DND-41 (cell line): ENCODE results near the gene BRPF3.

Experiments
- ATAC-seq: fragments of 200-7000 bp; cut with Tn5 transposase; 3 replicates; pipeline ENCODE4 v1.9.1; 2021; ENCODE audit warnings: low read depth; ENCODE audit not compliant: insufficient read depth
- DNase-seq: peaks from one replicate; pipeline ENCODE4 v3.0.0-alpha.2; 2020
- H2AFZ ChIP-seq: 2 replicates; pipeline ENCODE4 v1.6.0; 2012; ENCODE audit warnings: low read depth, low read length
- H3K27ac ChIP-seq: 2 replicates; pipeline ENCODE4 v1.5.1; 2012; ENCODE audit warnings: low read length, inconsistent platforms
- H3K27me3 ChIP-seq: fragments of 200-600 bp; sonication (generic); 2 replicates; pipeline ENCODE4 v1.6.0; 2012; ENCODE audit warnings: low read length, mild to moderate bottlenecking, inconsistent platforms; ENCODE audit not compliant: insufficient read depth, poor library complexity
- H3K36me3 ChIP-seq: 2 replicates; pipeline ENCODE4 v1.5.1; 2012; ENCODE audit warnings: low read length, inconsistent platforms; ENCODE audit not compliant: insufficient read depth
- H3K4me1 ChIP-seq: 2 replicates; pipeline ENCODE4 v1.5.1; 2012; ENCODE audit warnings: mild to moderate bottlenecking, low read length; ENCODE audit not compliant: insufficient read depth
- H3K4me2 ChIP-seq: 2 replicates; pipeline ENCODE4 v1.6.0; 2012; ENCODE audit warnings: mild to moderate bottlenecking, moderate library complexity, low read length, inconsistent platforms; ENCODE audit not compliant: insufficient read depth
- H3K4me3 ChIP-seq, 2 experiments: fragments of 200-600 bp in 1 of 2; shearing (Covaris generic) in 1 of 2; 2 replicates each; pipeline ENCODE4 v1.5.1; 2012 to 2016; ENCODE audit warnings: inconsistent platforms in 2 of 2, low read length in 2 of 2, mild to moderate bottlenecking in 2 of 2, low read depth in 1 of 2, moderate library complexity in 1 of 2
- H3K79me2 ChIP-seq: 2 replicates; pipeline ENCODE4 v1.6.0; 2012; ENCODE audit warnings: low read length, inconsistent platforms; ENCODE audit not compliant: insufficient read depth
- H3K9ac ChIP-seq: 2 replicates; pipeline ENCODE4 v1.6.0; 2012; ENCODE audit warnings: low read depth, mild to moderate bottlenecking, inconsistent platforms, low read length, moderate library complexity
- H3K9me3 ChIP-seq: 2 replicates; pipeline ENCODE4 v1.5.1; 2012; ENCODE audit warnings: low read length, moderate library complexity, mild to moderate bottlenecking, inconsistent platforms; ENCODE audit not compliant: insufficient read depth, severe bottlenecking
- H4K20me1 ChIP-seq: 2 replicates; pipeline ENCODE4 v1.6.0; 2012; ENCODE audit warnings: low read length; ENCODE audit not compliant: insufficient read depth
- CTCF ChIP-seq: IDR thresholded peaks from 2 replicates; pipeline ENCODE4 v1.5.1; 2012; ENCODE audit warnings: borderline replicate concordance, low read length, moderate library complexity, mild to moderate bottlenecking; ENCODE audit not compliant: poor library complexity, severe bottlenecking; ENCODE audit errors: extremely low read depth
- EZH2 ChIP-seq: IDR thresholded peaks from 3 replicates; pipeline ENCODE4 v1.6.1; 2012; ENCODE audit warnings: borderline replicate concordance, low read depth, mild to moderate bottlenecking, moderate library complexity, low read length, inconsistent platforms; ENCODE audit not compliant: severe bottlenecking

BRPF3 gene

GRCh38 chr6:36169023-36170007 lies 27.2 kb upstream of the BRPF3 start:
- ATAC-seq (peak; percentile 29; the same call in 1 of the 3 replicates), DNase-seq (no peak)
- H3K27me3 ChIP-seq, result no peaks in the 10 kb centered on the region
- TF ChIP-seq CTCF, result no peak
- no peak for TF ChIP-seq EZH2
- no peak overlapping the region for H3K9ac ChIP-seq
- no peaks in the 10 kb centered on the region for H3K79me2 ChIP-seq
- no peak overlapping the region for H3K27ac ChIP-seq
- H3K9me3 ChIP-seq, result no peaks in the 10 kb centered on the region
- no peak overlapping the region for H3K4me2 ChIP-seq
- H3K4me3 ChIP-seq, result no peak overlapping the region
- H3K4me1 ChIP-seq, result no peaks in the 10 kb centered on the region
- H2AFZ ChIP-seq, result 0 out of 2 replicates have a peak overlapping the region, but pooled peaks have one; percentile 6
- no peaks in the 10 kb centered on the region for H4K20me1 ChIP-seq
- no peaks in the 10 kb centered on the region for H3K36me3 ChIP-seq

GRCh38 chr6:36170704-36171103 lies 25.8 kb upstream of the BRPF3 start:
- no peaks in the 10 kb centered on the region for H3K79me2 ChIP-seq
- no peaks in the 10 kb centered on the region for H3K4me1 ChIP-seq
- TF ChIP-seq CTCF, result no peak
- no peak for TF ChIP-seq EZH2
- H3K9me3 ChIP-seq, result no peaks in the 10 kb centered on the region
- no peak overlapping the region for H2AFZ ChIP-seq
- no peak overlapping the region for H3K4me3 ChIP-seq
- H3K36me3 ChIP-seq, result no peaks in the 10 kb centered on the region
- H4K20me1 ChIP-seq, result no peaks in the 10 kb centered on the region
- DNase-seq, result no peak
- ATAC-seq, result no peak
- H3K4me2 ChIP-seq, result no peak overlapping the region
- H3K9ac ChIP-seq, result no peak overlapping the region
- H3K27ac ChIP-seq, result no peak overlapping the region
- H3K27me3 ChIP-seq, result no peaks in the 10 kb centered on the region

- H3K4me1 ChIP-seq, result no peaks in the 10 kb centered on the region
- no peak for ATAC-seq
- no peaks in the 10 kb centered on the region for H3K9me3 ChIP-seq
- H4K20me1 ChIP-seq, result no peaks in the 10 kb centered on the region
- no peak for DNase-seq
- no peak overlapping the region for H2AFZ ChIP-seq
- no peaks in the 10 kb centered on the region for H3K79me2 ChIP-seq
- no peak overlapping the region for H3K4me3 ChIP-seq
- H3K9ac ChIP-seq, result no peak overlapping the region
- H3K36me3 ChIP-seq, result no peaks in the 10 kb centered on the region
- no peak overlapping the region for H3K4me2 ChIP-seq
- no peaks in the 10 kb centered on the region for H3K27me3 ChIP-seq
- no peak overlapping the region for H3K27ac ChIP-seq
- TF ChIP-seq CTCF, result no peak
- TF ChIP-seq EZH2, result no peak
Observed at GRCh38 chr6:36171573-36171972, 25.0 kb upstream of the BRPF3 start.
